ENCODE measurements around the gene RNF144A.

DNA sequence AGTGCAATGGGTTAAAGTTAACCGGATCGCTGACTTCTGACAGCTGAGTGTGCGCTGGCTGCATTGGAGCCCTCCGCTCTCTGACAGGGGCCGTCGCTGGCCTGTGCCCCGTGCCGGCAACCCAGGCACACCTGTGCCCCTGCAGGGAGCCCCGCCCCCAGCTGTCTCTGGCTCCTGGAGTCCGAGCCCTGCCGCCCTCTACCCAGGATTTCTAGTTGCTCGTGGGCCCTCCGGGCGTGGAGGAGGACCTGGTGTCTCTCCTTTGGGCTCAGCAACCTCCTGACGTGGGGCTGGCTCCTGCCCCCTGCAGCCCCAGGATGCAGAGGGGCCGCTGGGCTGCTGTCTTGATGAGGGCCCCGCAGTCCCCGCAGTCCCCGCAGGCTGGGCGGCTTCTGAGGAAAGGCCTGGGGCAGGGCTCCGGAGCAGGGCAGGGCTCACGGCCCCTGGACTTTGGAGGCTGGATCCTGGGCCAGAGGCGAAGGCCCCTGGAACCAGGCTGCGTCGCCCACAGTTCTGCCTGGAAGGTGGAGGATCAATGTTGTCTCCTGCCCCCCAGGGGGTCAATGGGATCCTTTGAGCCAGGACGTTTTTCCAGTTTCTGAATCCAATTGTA, 172.8 kb downstream of the RNF144A start:
- TF ChIP-seq, protein P1, sequence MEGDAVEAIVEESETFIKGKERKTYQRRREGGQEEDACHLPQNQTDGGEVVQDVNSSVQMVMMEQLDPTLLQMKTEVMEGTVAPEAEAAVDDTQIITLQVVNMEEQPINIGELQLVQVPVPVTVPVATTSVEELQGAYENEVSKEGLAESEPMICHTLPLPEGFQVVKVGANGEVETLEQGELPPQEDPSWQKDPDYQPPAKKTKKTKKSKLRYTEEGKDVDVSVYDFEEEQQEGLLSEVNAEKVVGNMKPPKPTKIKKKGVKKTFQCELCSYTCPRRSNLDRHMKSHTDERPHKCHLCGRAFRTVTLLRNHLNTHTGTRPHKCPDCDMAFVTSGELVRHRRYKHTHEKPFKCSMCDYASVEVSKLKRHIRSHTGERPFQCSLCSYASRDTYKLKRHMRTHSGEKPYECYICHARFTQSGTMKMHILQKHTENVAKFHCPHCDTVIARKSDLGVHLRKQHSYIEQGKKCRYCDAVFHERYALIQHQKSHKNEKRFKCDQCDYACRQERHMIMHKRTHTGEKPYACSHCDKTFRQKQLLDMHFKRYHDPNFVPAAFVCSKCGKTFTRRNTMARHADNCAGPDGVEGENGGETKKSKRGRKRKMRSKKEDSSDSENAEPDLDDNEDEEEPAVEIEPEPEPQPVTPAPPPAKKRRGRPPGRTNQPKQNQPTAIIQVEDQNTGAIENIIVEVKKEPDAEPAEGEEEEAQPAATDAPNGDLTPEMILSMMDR (IDR thresholded peaks at IDR 0.05 in 8 of 11, conservative IDR thresholded peaks at IDR 0.05 in 3 of 11) = no peak
- no peak for TF ChIP-seq POLR2AphosphoS5 (IDR thresholded peaks at IDR 0.05)
